Calu3 (cell line): Measurements from ENCODE around the gene FRMD5. TPM values are rescaled to one million over a fixed set of nuclear protein-coding genes. Genes with fewer than 3 reads are reported as not detected.

Experiments
- BruUV-seq: library from RNA; stranded (reverse); fragments of 400-500 nt; replicated peaks from 2 replicates; lab custom pipeline; 2021; lab: Mats Ljungman, UMichigan
- CTCF ChIA-PET: fragments of 300-600 bp; sonication (Branson Sonifier 250); formaldehyde crosslinking; loops from one replicate; lab custom pipeline; 2022; ENCODE audit warnings: antibody characterized with exemption; lab: Charles Lee
- DNase-seq: peaks from one replicate; pipeline ENCODE4 v3.0.0; 2022
- H3K27ac Mint-ChIP-seq: one replicate; pipeline ENCODE4 v1.8.0; 2022; ENCODE audit warnings: mixed read lengths; ENCODE audit not compliant: unreplicated experiment
- H3K27me3 Mint-ChIP-seq: one replicate; pipeline ENCODE4 v1.8.0; 2022; ENCODE audit warnings: mixed read lengths; ENCODE audit not compliant: unreplicated experiment
- H3K36me3 Mint-ChIP-seq: one replicate; pipeline ENCODE4 v1.8.0; 2022; ENCODE audit warnings: mild to moderate bottlenecking, moderate library complexity, mixed read lengths; ENCODE audit not compliant: insufficient read depth, unreplicated experiment
- H3K4me1 Mint-ChIP-seq: one replicate; pipeline ENCODE4 v1.8.0; 2022; ENCODE audit warnings: mild to moderate bottlenecking, low read depth, mixed read lengths; ENCODE audit not compliant: unreplicated experiment
- H3K4me3 Mint-ChIP-seq: one replicate; pipeline ENCODE4 v1.8.0; 2022; ENCODE audit warnings: mild to moderate bottlenecking, low read depth, moderate library complexity, mixed read lengths; ENCODE audit not compliant: unreplicated experiment
- H3K9me3 Mint-ChIP-seq: one replicate; pipeline ENCODE4 v1.8.0; 2022; ENCODE audit warnings: low read depth, mixed read lengths; ENCODE audit not compliant: unreplicated experiment
- CTCF ChIP-seq: fragments of 200-600 bp; IDR thresholded peaks from one replicate; pipeline ENCODE4 v1.8.0; 2022; ENCODE audit warnings: antibody characterized with exemption; ENCODE audit not compliant: unreplicated experiment
- intact Hi-C: fragments of 100-400 bp; cut with micrococcal nuclease; formaldehyde crosslinking; loops from one replicate; pipeline ENCODE4 v1.10.0; 2022; ENCODE audit not compliant: unreplicated experiment
- total RNA-seq: library from RNA; stranded (reverse); gene quantifications from 2 replicates; pipeline ENCODE4 v1.2.3, GENCODE V29; 2022

The FRMD5 gene
- total RNA-seq, 1 experiment from 2014 or later: 10.9 TPM

GRCh38 chr15:44096596-44096995, 98.5 kb downstream of the FRMD5 start:
- intact Hi-C loops: no loop called here
- DNase-seq: no peak
- H3K4me1 Mint-ChIP-seq: peaks cover 23% of the 10 kb centered on the region
- H3K27me3 Mint-ChIP-seq: no peaks in the 10 kb centered on the region
- H3K9me3 Mint-ChIP-seq: no peaks in the 10 kb centered on the region
- H3K36me3 Mint-ChIP-seq: no peaks in the 10 kb centered on the region
- CTCF ChIA-PET: no interaction called here
- no peak overlapping the region for H3K27ac Mint-ChIP-seq
- BruUV-seq: no TSS peak
- H3K4me3 Mint-ChIP-seq: no peak overlapping the region
- TF ChIP-seq CTCF: no peak

- H3K4me1 Mint-ChIP-seq: peaks cover 23% of the 10 kb centered on the region
- no TSS peak for BruUV-seq
- intact Hi-C loops: no loop called here
- TF ChIP-seq CTCF: no peak
- no peaks in the 10 kb centered on the region for H3K9me3 Mint-ChIP-seq
- CTCF ChIA-PET: interaction anchor here (0.7 to 1.6 kb wide), 3 partner anchors 10 to 56 kb away, joined by 4 read pairs; no protein-coding TSS in a partner anchor
- H3K4me3 Mint-ChIP-seq: no peak overlapping the region
- DNase-seq: no peak
- no peak overlapping the region for H3K27ac Mint-ChIP-seq
- H3K36me3 Mint-ChIP-seq: no peaks in the 10 kb centered on the region
- no peaks in the 10 kb centered on the region for H3K27me3 Mint-ChIP-seq
Measured at GRCh38 chr15:44094781-44095180, 100.3 kb downstream of the FRMD5 start.

- Mint-ChIP-seq H3K9me3 (no peaks in the 10 kb centered on the region), H3K4me3 (no peak overlapping the region), H3K27ac (no peak overlapping the region), H3K36me3 (no peaks in the 10 kb centered on the region), H3K4me1 (peaks cover 23% of the 10 kb centered on the region), H3K27me3 (no peaks in the 10 kb centered on the region)
- CTCF ChIA-PET: interaction anchor here (1.1 to 1.6 kb wide), 2 partner anchors 9 to 55 kb away, joined by 4 read pairs; no protein-coding TSS in a partner anchor
- intact Hi-C loops: no loop called here
- DNase-seq: no peak
- no peak for TF ChIP-seq CTCF
- BruUV-seq: no TSS peak
Measured at GRCh38 chr15:44093836-44094235, 101.2 kb downstream of the FRMD5 start.

GRCh38 chr15:44092221-44092620, 102.8 kb downstream of the FRMD5 start:
- no peak for TF ChIP-seq CTCF
- DNase-seq: no peak
- Mint-ChIP-seq H3K36me3 (no peaks in the 10 kb centered on the region), H3K27ac (no peak overlapping the region), H3K4me1 (peaks cover 33% of the 10 kb centered on the region), H3K4me3 (no peak overlapping the region), H3K27me3 (no peaks in the 10 kb centered on the region), H3K9me3 (no peaks in the 10 kb centered on the region)
- BruUV-seq: no TSS peak
- CTCF ChIA-PET: no interaction called here
- intact Hi-C loops: no loop called here
